ENCODE measurements around the gene FECH.
"Not testable (repeated sequence)": the region's sequence is repeated elsewhere in the genome, so short reads cannot be mapped to it uniquely, and the experiment has no call there.

- TF ChIP-seq, protein P1, sequence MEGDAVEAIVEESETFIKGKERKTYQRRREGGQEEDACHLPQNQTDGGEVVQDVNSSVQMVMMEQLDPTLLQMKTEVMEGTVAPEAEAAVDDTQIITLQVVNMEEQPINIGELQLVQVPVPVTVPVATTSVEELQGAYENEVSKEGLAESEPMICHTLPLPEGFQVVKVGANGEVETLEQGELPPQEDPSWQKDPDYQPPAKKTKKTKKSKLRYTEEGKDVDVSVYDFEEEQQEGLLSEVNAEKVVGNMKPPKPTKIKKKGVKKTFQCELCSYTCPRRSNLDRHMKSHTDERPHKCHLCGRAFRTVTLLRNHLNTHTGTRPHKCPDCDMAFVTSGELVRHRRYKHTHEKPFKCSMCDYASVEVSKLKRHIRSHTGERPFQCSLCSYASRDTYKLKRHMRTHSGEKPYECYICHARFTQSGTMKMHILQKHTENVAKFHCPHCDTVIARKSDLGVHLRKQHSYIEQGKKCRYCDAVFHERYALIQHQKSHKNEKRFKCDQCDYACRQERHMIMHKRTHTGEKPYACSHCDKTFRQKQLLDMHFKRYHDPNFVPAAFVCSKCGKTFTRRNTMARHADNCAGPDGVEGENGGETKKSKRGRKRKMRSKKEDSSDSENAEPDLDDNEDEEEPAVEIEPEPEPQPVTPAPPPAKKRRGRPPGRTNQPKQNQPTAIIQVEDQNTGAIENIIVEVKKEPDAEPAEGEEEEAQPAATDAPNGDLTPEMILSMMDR (IDR thresholded peaks at IDR 0.05) = not testable (repeated sequence)
- not testable (repeated sequence) for TF ChIP-seq POLR2A (IDR thresholded peaks at IDR 0.05)
These were observed 6.2 kb upstream of the FECH start for GRCh38 chr18:57592716-57593115.
